22Rv1 (cell line): ENCODE data around the gene TM2D1.

Experiments used
- CTCF ChIP-seq: fragments of 450-650 bp; IDR thresholded peaks from 2 replicates; pipeline ENCODE4 v1.5.1; 2017; ENCODE audit warnings: mild to moderate bottlenecking
- ZFX ChIP-seq: fragments of 450-650 bp; IDR thresholded peaks from 2 replicates; pipeline ENCODE4 v1.6.1; 2017; ENCODE audit warnings: antibody characterized with exemption, borderline replicate concordance

- no peak for TF ChIP-seq CTCF
- TF ChIP-seq ZFX = no peak
These were observed 54.9 kb downstream of the TM2D1 start for GRCh38 chr1:61670016-61670415.
